Measurements from ENCODE around the gene GALM. TPM values are rescaled to one million over a fixed set of nuclear protein-coding genes. Genes with fewer than 3 reads are reported as not detected.
A peak's percentile ranks its signal among the peaks of the same experiment; 100 is the strongest.

The GALM gene
- total and polyA plus RNA-seq, 2 of the 13 experiments (the other 11 are each of a cell fraction or from before 2014, with no cell fraction given), result 65.5 to 90.0 TPM

DNA sequence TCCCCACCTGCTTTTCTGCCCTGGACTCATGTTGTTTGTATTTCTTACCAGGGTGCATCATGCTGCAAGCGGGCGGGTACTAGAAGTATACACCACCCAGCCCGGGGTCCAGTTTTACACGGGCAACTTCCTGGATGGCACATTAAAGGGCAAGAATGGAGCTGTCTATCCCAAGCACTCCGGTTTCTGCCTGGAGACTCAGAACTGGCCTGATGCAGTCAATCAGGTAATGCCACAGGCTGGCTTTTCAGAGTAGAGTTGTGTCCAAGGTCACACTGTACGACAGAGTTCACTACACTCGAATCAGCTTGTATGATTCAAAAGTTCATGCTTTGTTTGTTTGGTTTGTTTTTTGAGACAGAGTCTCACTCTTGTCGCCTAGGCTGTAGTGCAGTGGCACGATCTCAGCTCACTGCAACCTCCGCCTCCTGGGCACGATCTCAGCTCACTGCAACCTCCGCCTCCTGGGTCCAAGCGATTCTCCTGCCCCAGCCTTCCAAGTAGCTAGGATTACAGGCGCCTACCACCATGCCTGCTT is 65.8 kb downstream of the GALM start:
- FAIRE-seq (peak; percentile 98), DNase-seq (ENCODE audit: low spot score) (peak; percentile 89), ATAC-seq (peak; percentile 87)
- H2AFZ ChIP-seq (ENCODE audit: low read length), result no peak overlapping the region
- intact Hi-C loops (cut with micrococcal nuclease; ENCODE audit: unreplicated experiment), result loop anchor here (2.0 to 10.0 kb wide), 3 partner anchors 44 to 357 kb away; partner anchors contain the start of genes ATL2 and HNRNPLL
- in situ Hi-C loops (cut with HindIII; ENCODE audit: extremely low pct_ligation_motif_present, low pct_unique_long_range_greater_than_20kb), result loop anchor here (25.0 kb wide), 1 partner anchor 419 kb away; no protein-coding TSS in a partner anchor
- 16% methylated on average over 14 of the region's 14 CpGs for WGBS (ENCODE audit: low lambda C conversion rate)
- H3K27me3 ChIP-seq (ENCODE audit: control insufficient read depth in 1 of 2, insufficient read depth in 2 of 2, low read length in 2 of 2), result no peaks in the 10 kb centered on the region
- POLR2A ChIA-PET, result interaction anchor here (0.9 to 5.5 kb wide), 14 partner anchors 10 to 150 kb away, joined by 3 to 92 read pairs (median 4); partner anchors contain the start of genes GALM, HNRNPLL and SRSF7
- no peaks in the 10 kb centered on the region for H4K20me1 ChIP-seq (ENCODE audit: insufficient read depth, low read length)
- H3K36me3 ChIP-seq (replicated peaks in 1 of 2; ENCODE audit: control insufficient read depth in 1 of 2, insufficient read depth in 2 of 2, low read length in 2 of 2), result peaks cover 20 to 23% of the 10 kb centered on the region in 2 experiments
- peak overlapping the region; percentile 82 for H3K27ac ChIP-seq (ENCODE audit: extremely low read length, insufficient read depth, low read length)
- H3K4me2 ChIP-seq (ENCODE audit: low read depth, low read length), result peak overlapping the region; percentile 71
- no peaks in the 10 kb centered on the region for H3K79me2 ChIP-seq (ENCODE audit: insufficient read depth, low read length)
- no TSS peak for BruUV-seq (replicated peaks)
- peak overlapping the region in 1 of 3 experiments; percentile 27; a peak in 2 of 6 replicates for H3K4me3 ChIP-seq (replicated peaks in 1 of 3; ENCODE audit: insufficient read depth in 1 of 3, low read depth in 2 of 3, low read length in 3 of 3)
- CTCF ChIA-PET (ENCODE audit: low intra/inter-chr PET ratio, low total read pairs), result no interaction called here
- peaks cover 67% of the 10 kb centered on the region for H3K4me1 ChIP-seq (ENCODE audit: insufficient read depth, low read length)
- no peaks in the 10 kb centered on the region for H3K9me3 ChIP-seq (ENCODE audit: low read length)
- H3K9ac ChIP-seq (ENCODE audit: insufficient read depth, low read depth, low read length), result peak overlapping the region; percentile 25
- TF ChIP-seq CENPX (CRISPR knock-in tag; IDR thresholded peaks at IDR 0.05) (no peak), ONECUT2 (CRISPR knock-in tag; IDR thresholded peaks at IDR 0.05) (no peak), FOXM1 (CRISPR knock-in tag; IDR thresholded peaks at IDR 0.05) (no peak), RFX5 (IDR thresholded peaks at IDR 0.05; ENCODE audit: low read depth, low read length) (peak; percentile 84), MXD4 (CRISPR knock-in tag; IDR thresholded peaks at IDR 0.05) (peak; percentile 58; the same call in 1 of the 2 replicates), PAF1 (CRISPR knock-in tag; IDR thresholded peaks at IDR 0.05) (no peak), ZNF552 (CRISPR knock-in tag; IDR thresholded peaks at IDR 0.05; ENCODE audit: borderline replicate concordance) (no peak), ETV6 (CRISPR knock-in tag; conservative IDR thresholded peaks at IDR 0.05) (no peak), PAWR (CRISPR knock-in tag; IDR thresholded peaks at IDR 0.05; ENCODE audit: borderline replicate concordance) (no peak), ZNF720 (CRISPR knock-in tag; IDR thresholded peaks at IDR 0.05) (no peak), ZFP62 (CRISPR knock-in tag; IDR thresholded peaks at IDR 0.05) (no peak), PCBP1 (IDR thresholded peaks at IDR 0.05; ENCODE audit: borderline replicate concordance, low read depth, low read length) (no peak)
- TF ChIP-seq, protein P1, sequence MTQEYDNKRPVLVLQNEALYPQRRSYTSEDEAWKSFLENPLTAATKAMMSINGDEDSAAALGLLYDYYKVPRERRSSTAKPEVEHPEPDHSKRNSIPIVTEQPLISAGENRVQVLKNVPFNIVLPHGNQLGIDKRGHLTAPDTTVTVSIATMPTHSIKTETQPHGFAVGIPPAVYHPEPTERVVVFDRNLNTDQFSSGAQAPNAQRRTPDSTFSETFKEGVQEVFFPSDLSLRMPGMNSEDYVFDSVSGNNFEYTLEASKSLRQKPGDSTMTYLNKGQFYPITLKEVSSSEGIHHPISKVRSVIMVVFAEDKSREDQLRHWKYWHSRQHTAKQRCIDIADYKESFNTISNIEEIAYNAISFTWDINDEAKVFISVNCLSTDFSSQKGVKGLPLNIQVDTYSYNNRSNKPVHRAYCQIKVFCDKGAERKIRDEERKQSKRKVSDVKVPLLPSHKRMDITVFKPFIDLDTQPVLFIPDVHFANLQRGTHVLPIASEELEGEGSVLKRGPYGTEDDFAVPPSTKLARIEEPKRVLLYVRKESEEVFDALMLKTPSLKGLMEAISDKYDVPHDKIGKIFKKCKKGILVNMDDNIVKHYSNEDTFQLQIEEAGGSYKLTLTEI (CRISPR knock-in tag; conservative IDR thresholded peaks at IDR 0.05), result no peak
- TF ChIP-seq, protein P2, sequence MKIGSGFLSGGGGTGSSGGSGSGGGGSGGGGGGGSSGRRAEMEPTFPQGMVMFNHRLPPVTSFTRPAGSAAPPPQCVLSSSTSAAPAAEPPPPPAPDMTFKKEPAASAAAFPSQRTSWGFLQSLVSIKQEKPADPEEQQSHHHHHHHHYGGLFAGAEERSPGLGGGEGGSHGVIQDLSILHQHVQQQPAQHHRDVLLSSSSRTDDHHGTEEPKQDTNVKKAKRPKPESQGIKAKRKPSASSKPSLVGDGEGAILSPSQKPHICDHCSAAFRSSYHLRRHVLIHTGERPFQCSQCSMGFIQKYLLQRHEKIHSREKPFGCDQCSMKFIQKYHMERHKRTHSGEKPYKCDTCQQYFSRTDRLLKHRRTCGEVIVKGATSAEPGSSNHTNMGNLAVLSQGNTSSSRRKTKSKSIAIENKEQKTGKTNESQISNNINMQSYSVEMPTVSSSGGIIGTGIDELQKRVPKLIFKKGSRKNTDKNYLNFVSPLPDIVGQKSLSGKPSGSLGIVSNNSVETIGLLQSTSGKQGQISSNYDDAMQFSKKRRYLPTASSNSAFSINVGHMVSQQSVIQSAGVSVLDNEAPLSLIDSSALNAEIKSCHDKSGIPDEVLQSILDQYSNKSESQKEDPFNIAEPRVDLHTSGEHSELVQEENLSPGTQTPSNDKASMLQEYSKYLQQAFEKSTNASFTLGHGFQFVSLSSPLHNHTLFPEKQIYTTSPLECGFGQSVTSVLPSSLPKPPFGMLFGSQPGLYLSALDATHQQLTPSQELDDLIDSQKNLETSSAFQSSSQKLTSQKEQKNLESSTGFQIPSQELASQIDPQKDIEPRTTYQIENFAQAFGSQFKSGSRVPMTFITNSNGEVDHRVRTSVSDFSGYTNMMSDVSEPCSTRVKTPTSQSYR (CRISPR knock-in tag; IDR thresholded peaks at IDR 0.05; ENCODE audit: borderline replicate concordance), result no peak; the same call in 1 of the 2 replicates
- TF ChIP-seq, protein P3, sequence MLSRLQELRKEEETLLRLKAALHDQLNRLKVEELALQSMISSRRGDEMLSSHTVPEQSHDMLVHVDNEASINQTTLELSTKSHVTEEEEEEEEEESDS (CRISPR knock-in tag; IDR thresholded peaks at IDR 0.05; ENCODE audit: borderline replicate concordance), result no peak
- TF ChIP-seq, protein P4, sequence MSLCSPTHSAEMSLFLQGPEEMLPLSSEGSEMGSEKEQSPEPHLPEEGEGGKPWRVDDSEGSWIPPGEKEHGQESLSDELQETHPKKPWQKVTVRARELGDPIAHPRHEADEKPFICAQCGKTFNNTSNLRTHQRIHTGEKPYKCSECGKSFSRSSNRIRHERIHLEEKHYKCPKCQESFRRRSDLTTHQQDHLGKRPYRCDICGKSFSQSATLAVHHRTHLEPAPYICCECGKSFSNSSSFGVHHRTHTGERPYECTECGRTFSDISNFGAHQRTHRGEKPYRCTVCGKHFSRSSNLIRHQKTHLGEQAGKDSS (CRISPR knock-in tag; IDR thresholded peaks at IDR 0.05; ENCODE audit: borderline replicate concordance, low read depth), result no peak; the same call in 1 of the 2 replicates
- TF ChIP-seq, protein P5, sequence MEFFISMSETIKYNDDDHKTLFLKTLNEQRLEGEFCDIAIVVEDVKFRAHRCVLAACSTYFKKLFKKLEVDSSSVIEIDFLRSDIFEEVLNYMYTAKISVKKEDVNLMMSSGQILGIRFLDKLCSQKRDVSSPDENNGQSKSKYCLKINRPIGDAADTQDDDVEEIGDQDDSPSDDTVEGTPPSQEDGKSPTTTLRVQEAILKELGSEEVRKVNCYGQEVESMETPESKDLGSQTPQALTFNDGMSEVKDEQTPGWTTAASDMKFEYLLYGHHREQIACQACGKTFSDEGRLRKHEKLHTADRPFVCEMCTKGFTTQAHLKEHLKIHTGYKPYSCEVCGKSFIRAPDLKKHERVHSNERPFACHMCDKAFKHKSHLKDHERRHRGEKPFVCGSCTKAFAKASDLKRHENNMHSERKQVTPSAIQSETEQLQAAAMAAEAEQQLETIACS (CRISPR knock-in tag; IDR thresholded peaks at IDR 0.05), result no peak

Data from HepG2 (cell line).